Gastrocnemius medialis (tissue), 4 donors: ENCODE results near the gene TMEM267.

ENCODE experiments used
- CTCF ChIP-seq, 5 experiments: fragments of 450-650 bp in 3 of 5; fragments of 200-600 bp in 2 of 5; sonication (generic) in 2 of 5; IDR thresholded peaks in 4 of 5; conservative IDR thresholded peaks in 1 of 5; 1 replicate in 4 of 5; 2 replicates in 1 of 5; pipeline ENCODE4 v1.5.1; 2016 to 2019; ENCODE audit warnings: antibody characterized with exemption in 5 of 5, mild to moderate bottlenecking in 3 of 5, moderate library complexity in 3 of 5
- POLR2A ChIP-seq, 2 donors: fragments of 450-650 bp; IDR thresholded peaks; one replicate each; pipeline ENCODE4 v1.6.1; 2017; ENCODE audit warnings: antibody characterized with exemption in 2 of 2, mild to moderate bottlenecking in 2 of 2, moderate library complexity in 2 of 2

GRCh38 chr5:43483298-43484105 is at the start of gene TMEM267:
- TF ChIP-seq CTCF (IDR thresholded peaks at IDR 0.05 in 4 of 5, conservative IDR thresholded peaks at IDR 0.05 in 1 of 5) (no peak), POLR2A (IDR thresholded peaks at IDR 0.05) (peak; percentile 73 to 74)
